Omental fat pad (tissue), 4 donors: ENCODE measurements around the gene HTR2A. TPM values are rescaled to one million over a fixed set of nuclear protein-coding genes. Genes with fewer than 3 reads are reported as not detected.

ENCODE experiments used
- ATAC-seq: fragments of 150-250 bp; one replicate; pipeline ENCODE4 v1.9.1; 2016; ENCODE audit warnings: mild to moderate bottlenecking, moderate library complexity; ENCODE audit not compliant: low FRiP score
- DNase-seq: peaks from one replicate; pipeline ENCODE4 v3.0.0-alpha.2; 2019; ENCODE audit warnings: low spot score
- total RNA-seq, 4 donors: library from RNA; depleted of rRNA; stranded (reverse); fragments of >200 nt; gene quantifications; one replicate each; pipeline ENCODE4 v1.1.0, GENCODE V29; 2016
- TF ChIP-seq, protein P1 (sequence below), 3 donors: fragments of 450-650 bp; IDR thresholded peaks; one replicate each; pipeline ENCODE4 v1.5.1; 2016 to 2017; ENCODE audit warnings: antibody characterized with exemption in 3 of 3, mild to moderate bottlenecking in 3 of 3, moderate library complexity in 2 of 3

The HTR2A gene
- total RNA-seq, 4 donors from 2014 or later: 0.16 to 1.2 (median 0.55) TPM

- DNase-seq (no peak), ATAC-seq (no peak)
- TF ChIP-seq, protein P1, sequence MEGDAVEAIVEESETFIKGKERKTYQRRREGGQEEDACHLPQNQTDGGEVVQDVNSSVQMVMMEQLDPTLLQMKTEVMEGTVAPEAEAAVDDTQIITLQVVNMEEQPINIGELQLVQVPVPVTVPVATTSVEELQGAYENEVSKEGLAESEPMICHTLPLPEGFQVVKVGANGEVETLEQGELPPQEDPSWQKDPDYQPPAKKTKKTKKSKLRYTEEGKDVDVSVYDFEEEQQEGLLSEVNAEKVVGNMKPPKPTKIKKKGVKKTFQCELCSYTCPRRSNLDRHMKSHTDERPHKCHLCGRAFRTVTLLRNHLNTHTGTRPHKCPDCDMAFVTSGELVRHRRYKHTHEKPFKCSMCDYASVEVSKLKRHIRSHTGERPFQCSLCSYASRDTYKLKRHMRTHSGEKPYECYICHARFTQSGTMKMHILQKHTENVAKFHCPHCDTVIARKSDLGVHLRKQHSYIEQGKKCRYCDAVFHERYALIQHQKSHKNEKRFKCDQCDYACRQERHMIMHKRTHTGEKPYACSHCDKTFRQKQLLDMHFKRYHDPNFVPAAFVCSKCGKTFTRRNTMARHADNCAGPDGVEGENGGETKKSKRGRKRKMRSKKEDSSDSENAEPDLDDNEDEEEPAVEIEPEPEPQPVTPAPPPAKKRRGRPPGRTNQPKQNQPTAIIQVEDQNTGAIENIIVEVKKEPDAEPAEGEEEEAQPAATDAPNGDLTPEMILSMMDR (IDR thresholded peaks at IDR 0.05): no peak
Measured at GRCh38 chr13:46860722-46861121, 36.1 kb downstream of the HTR2A start.

- DNase-seq (no peak), ATAC-seq (no peak)
- TF ChIP-seq, protein P1 (IDR thresholded peaks at IDR 0.05): no peak
Measured at GRCh38 chr13:46858776-46859175, 38.1 kb downstream of the HTR2A start.

DNA sequence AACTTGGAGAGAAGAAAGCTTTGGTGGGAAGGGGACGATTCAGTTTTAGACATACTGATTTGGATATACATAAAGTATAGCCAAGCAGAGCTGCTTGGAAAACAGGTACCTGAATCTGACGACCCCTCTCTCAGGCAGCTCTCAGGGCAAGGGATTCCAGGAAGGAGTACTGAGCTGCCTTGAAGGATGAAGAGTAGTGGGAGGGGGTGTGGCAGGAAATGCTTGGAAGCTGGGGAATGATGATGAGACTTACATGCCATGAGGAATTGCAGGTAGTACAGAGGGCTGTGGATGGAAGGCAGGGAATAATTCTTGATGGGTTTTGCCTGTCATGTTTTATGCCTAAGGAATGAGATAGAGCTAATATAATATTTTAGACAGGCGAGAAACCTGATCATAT is 38.7 kb downstream of the HTR2A start:
- DNase-seq: no peak
- TF ChIP-seq, protein P1 (IDR thresholded peaks at IDR 0.05): no peak
- no peak for ATAC-seq

DNA sequence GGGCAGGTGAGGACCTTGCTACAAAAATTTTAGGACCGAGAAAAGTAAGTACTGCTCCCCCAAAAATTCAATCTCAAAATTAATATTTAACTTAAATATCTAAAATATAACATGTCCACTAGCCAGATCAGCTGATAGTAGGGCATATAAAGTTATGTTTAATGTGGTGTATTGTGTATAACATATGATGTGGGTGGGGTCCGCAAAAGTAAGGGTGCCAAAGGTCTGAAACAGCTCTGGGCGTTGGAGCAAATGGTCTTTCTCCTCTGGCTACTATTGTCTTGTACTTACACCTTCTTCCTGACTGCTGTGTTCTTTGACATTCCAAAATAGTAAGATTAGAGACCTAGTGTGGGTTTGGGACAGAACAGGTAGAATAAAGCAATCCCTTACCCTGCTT is 41.2 kb downstream of the HTR2A start:
- ATAC-seq (no peak), DNase-seq (no peak)
- TF ChIP-seq, protein P1 (IDR thresholded peaks at IDR 0.05): no peak

- DNase-seq (no peak), ATAC-seq (no peak)
Measured at GRCh38 chr13:46855166-46855565, 41.7 kb downstream of the HTR2A start.

DNA sequence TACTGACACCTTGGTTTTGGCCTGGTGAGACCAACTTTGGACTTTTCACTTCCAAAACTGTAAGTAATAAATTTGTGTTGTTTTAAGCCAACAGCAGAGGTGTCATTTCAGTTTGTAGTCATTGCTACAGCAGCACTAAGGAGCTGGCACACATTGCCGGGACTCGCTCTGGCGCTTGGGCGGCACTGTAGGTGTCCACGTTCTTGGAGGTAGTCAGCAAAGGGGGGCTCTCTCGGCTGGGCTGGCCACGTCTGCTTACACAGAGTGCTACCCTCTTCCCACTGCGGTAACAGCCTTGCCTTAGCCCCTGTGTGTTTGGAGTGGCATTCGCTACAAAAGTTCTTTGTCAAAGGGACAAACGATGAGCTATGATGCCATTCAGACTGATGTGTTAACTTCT is 44.7 kb downstream of the HTR2A start:
- ATAC-seq (no peak), DNase-seq (no peak)
- TF ChIP-seq, protein P1 (IDR thresholded peaks at IDR 0.05): no peak

More at GRCh38 chr13:46855166-46855565, 41.7 kb downstream of the HTR2A start:
- TF ChIP-seq, protein P1 (IDR thresholded peaks at IDR 0.05): no peak

- DNase-seq (no peak), ATAC-seq (no peak)
- TF ChIP-seq, protein P1 (IDR thresholded peaks at IDR 0.05): no peak
Measured at GRCh38 chr13:46850214-46850613, 46.6 kb downstream of the HTR2A start.
